DND-41 (cell line): ENCODE data around the gene NCOA3.

Source experiments
- EZH2 ChIP-seq: IDR thresholded peaks from 3 replicates; pipeline ENCODE4 v1.6.1; 2012; ENCODE audit warnings: borderline replicate concordance, low read depth, mild to moderate bottlenecking, moderate library complexity, low read length, inconsistent platforms; ENCODE audit not compliant: severe bottlenecking
- TF ChIP-seq, protein P1 (sequence below): IDR thresholded peaks from 2 replicates; pipeline ENCODE4 v1.5.1; 2012; ENCODE audit warnings: borderline replicate concordance, low read length, moderate library complexity, mild to moderate bottlenecking; ENCODE audit not compliant: poor library complexity, severe bottlenecking; ENCODE audit errors: extremely low read depth

DNA sequence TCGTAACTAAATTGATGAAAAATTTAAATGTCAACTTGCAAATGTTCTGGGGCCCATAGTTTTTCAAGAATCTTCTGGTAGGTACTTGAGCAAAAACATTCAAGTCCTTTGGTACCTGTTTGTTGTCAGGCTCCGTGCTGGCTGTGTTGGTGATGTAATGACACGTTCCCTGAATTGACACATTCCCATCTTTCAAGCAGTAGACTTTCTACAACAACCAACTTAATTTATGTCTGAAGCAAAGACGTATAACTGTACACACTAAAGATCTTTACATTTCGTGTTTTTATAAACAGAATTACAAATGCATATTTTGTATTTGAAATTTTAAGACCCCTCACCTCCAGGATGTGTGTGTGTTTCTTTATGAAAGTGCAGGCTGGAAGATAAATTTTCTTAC is 49.5 kb downstream of the NCOA3 start:
- TF ChIP-seq, protein P1, sequence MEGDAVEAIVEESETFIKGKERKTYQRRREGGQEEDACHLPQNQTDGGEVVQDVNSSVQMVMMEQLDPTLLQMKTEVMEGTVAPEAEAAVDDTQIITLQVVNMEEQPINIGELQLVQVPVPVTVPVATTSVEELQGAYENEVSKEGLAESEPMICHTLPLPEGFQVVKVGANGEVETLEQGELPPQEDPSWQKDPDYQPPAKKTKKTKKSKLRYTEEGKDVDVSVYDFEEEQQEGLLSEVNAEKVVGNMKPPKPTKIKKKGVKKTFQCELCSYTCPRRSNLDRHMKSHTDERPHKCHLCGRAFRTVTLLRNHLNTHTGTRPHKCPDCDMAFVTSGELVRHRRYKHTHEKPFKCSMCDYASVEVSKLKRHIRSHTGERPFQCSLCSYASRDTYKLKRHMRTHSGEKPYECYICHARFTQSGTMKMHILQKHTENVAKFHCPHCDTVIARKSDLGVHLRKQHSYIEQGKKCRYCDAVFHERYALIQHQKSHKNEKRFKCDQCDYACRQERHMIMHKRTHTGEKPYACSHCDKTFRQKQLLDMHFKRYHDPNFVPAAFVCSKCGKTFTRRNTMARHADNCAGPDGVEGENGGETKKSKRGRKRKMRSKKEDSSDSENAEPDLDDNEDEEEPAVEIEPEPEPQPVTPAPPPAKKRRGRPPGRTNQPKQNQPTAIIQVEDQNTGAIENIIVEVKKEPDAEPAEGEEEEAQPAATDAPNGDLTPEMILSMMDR, result no peak
- TF ChIP-seq EZH2, result no peak
